Endometrial microvascular endothelial cells (primary cell): ENCODE results near the gene CPLX1. TPM values are rescaled to one million over a fixed set of nuclear protein-coding genes. Genes with fewer than 3 reads are reported as not detected.
"Not testable (repeated sequence)": the region's sequence is repeated elsewhere in the genome, so short reads cannot be mapped to it uniquely, and the experiment has no call there.

ENCODE experiments used
- in situ Hi-C: cut with HindIII; loops from 2 replicates; pipeline ENCODE4 v1.10.0; 2017; ENCODE audit warnings: low sequenced_read_pairs, low pct_unique_long_range_greater_than_20kb; ENCODE audit errors: inconsistent ontology term
- total RNA-seq: library from RNA; depleted of rRNA; stranded (reverse); fragments of >200 nt; gene quantifications from one replicate; pipeline ENCODE4 v1.2.3, GENCODE V29; 2015; ENCODE audit errors: inconsistent ontology term

CPLX1 gene
- total RNA-seq, 1 donor from 2014 or later, result not detected

DNA sequence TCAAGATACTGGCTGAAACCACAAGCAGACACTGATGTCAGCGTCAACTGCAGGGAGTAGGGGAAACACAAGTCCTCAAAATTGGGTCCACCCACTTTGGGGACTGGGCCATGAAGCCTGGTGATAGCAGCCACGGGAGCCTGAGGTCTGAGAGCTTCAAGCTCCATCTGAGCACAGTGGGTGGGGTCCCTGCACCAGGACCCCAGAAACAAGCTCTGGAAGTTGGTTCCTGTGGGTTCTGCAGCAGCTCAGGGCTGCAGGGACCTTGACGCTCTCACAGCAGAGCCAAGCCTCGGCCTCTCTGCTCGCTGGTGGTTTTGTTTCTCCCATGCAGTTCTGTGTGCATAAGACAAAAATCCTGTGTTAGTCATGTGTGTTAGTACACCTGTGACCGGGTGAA lies 54.5 kb downstream of the CPLX1 start:
- in situ Hi-C loops, result no loop called here

DNA sequence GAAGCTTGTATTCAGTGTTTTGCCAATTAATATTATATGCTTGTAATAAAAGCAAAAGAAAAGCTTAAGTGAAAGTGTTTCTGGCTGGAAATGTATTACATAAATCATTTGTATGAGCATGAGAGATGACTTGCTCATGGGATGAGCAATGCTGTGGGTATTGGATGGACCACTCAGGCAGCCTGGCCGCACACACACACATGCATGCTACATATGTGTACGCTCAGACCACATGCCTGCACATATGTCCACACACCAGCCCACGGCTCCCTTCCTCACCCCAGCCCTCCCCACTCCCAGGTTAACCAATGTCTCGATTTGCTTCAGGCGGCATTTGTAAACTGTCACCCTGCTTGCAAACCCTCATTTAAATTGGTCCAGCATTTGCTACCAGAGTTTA lies 55.9 kb downstream of the CPLX1 start:
- in situ Hi-C loops, result no loop called here

DNA sequence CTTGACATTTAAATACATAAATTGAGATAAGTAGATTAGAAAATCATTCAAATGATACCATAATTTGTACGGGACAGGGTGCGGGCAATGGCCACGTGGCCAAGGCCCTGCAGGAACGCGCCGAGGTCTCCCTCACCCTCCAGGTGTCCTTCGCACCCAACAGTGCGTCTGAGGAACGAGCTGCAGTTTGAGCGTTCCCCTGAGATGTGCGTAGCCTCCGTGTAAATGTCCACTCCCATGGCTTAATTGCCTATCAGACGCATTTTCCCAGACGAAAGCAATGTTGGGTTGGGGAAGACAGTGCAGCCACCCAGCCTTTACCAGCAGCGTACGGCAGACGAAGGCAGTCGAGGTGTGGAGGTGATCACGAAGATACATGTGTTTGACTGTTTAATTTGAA lies 56.4 kb downstream of the CPLX1 start:
- in situ Hi-C loops, result no loop called here

GRCh38 chr4:768995-769394 lies 56.9 kb downstream of the CPLX1 start:
- in situ Hi-C loops, result no loop called here

- in situ Hi-C loops, result no loop called here
Measured at GRCh38 chr4:768076-768475, 57.9 kb downstream of the CPLX1 start.

DNA sequence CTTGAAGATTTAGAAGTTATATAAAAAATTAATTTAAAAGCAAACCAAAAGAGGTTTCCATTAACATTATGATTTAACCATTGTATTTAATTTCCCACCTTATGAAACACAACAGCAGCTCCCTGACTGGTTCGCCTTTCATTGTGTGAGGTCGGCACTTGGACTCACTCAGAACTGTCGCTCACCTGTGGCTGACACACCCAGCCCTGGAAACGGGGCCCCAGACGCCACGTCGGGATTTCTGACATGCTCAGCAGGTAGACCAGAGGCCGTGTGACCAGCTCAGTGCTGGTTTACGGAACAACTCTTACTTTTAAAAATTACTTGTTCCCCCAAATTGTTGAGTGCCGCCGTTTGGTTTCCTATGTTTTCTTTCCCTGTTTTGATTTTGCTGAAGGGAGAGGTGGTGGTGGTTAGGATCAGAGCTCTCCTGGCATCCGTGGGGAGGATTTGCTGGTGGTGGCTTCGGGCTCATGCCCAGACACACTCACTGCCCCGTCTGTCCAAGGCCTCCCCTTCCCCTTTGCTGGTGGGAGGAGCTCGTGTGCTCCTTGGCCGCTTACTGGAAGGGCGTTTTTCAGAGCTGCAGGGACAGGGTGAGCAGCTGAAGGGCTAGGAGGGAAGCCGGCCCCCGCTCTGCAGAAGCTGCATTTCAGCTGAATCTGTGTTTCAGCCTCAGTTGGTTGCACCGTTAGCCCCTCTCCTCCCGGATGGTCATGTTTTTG lies 59.2 kb downstream of the CPLX1 start:
- in situ Hi-C loops, result no loop called here

- in situ Hi-C loops, result no loop called here
Measured at GRCh38 chr4:766152-766515, 59.8 kb downstream of the CPLX1 start.

DNA sequence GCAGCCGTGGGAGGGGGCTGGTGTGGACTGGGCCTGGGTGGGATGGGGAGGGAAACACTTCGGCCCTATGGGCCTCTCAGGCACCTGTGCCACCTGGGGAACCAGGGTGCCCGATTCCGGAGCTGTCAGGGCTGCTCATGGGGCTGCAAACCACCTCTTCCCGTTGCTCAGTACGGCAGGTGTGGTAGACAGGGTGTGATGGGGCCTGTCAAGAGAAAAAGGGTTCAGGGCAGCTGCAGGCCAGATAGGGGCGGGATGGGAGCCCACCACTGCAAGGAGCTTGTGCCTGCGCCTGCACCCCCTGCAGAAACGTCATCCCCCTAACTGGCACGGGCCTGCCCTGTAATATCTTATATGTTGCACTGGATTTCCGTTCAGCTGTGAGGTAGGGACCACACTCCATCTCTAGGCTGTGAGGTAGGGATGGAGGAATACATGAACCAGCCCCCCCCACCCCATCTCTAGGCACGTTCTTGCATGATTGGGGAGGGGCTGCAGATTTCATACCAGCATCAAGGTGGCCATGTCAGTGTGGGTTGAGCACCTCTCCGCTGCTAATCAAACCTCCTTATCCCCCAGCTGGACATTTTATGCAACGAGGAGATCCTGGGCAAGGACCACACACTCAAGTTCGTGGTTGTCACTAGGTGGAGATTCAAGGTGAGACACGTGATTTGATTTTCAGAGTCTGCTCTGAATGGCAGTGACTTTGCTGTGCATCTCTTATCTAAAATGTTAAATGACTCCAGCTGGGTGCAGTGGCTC lies 61.3 kb downstream of the CPLX1 start:
- in situ Hi-C loops, result no loop called here

DNA sequence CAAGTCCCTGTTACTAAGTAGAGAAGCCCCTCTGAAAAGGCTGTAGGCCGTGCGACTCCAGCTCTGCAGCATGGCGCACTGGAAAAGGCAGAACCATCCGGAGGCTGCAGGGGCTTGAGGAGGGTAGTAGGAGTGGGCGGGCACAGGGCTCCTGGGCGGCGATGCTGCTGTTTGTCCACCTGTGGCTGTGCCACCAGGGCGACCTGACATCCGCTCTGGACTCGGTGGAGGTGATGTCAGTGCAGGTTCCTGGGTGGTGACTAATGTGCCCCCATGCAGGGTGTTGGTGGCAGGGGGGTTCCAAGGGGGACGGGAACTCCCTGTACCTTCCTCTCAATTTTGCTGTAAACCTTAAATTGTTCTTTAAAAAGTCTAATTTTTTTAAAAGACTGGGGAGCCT lies 62.0 kb downstream of the CPLX1 start:
- in situ Hi-C loops, result no loop called here

DNA sequence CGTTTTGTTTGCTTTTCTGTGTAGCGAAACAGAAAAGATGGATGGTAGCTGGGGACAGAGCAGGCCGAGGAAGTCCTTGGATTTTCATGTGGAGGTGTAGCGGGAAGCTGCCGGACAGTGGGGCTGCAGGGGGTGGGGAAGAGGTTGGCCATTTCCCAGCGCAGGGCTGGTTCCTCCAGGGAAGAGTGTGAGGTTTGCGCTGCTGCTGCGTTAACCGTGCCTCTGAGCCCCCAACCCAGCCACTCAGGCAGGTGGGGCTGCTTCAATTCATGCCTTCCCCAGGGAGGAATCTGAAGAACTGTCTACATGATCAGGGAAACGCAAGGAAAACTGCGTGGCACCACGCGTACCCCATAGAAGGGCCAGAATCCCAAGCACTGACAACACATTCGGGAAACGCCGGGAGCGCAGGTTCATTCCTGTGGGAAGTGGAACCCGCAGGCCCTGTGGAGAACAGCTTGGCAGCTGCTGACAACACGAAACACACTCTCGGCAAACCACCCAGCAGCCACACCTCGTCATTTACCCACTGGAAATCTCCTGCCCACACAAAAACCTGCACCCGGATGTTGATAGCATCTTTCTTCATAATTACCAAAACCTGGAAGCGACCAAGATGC lies 62.6 kb downstream of the CPLX1 start:
- in situ Hi-C loops, result no loop called here

GRCh38 chr4:762211-763190 lies 63.4 kb downstream of the CPLX1 start:
- in situ Hi-C loops, result no loop called here

DNA sequence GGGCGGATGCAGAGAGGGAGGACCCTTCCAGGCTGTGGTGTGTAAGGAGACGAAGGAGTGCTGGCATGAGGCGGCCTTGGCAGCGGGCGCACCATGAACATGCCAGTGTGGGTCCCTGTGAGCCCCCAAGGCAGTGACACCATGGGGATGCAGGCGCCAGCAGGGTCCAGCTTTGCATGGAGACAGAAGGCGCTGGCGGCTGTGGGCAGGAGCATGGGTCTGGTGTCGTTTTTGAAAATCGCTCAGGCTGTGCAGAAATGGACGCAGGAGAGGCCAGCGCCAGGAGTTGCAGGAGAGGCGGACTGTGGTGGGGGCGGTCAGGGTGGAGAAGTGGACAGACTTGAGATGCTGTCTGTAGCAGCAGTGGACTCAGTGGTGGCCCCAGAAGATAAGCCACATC lies 64.2 kb downstream of the CPLX1 start:
- in situ Hi-C loops, result no loop called here

DNA sequence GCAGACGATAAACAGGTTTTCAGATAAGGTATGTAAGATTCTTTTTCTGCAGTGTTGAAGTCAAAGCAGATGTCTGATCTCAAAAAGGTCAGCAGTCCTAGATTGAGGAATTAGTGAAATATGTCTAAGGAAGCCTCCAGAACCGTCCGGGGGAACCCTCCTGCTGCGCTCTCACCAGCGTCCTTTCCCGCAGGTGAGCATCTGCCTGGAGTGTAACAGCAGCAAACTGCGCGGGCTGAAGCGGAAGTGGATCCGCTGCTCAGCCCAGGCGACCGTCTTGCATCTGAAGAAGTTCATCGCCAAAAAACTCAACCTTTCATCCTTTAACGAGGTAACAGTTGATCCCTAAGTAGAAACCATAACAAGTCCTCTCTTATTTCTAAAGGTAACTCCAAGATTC lies 64.8 kb downstream of the CPLX1 start:
- in situ Hi-C loops, result no loop called here

GRCh38 chr4:760616-761015 lies 65.3 kb downstream of the CPLX1 start:
- in situ Hi-C loops, result no loop called here

- in situ Hi-C loops, result not testable (repeated sequence)
Measured at GRCh38 chr4:759810-760209, 66.1 kb downstream of the CPLX1 start.

GRCh38 chr4:757111-757510 lies 68.8 kb downstream of the CPLX1 start:
- in situ Hi-C loops, result no loop called here

GRCh38 chr4:754221-755120 lies 71.5 kb downstream of the CPLX1 start:
- in situ Hi-C loops, result no loop called here

DNA sequence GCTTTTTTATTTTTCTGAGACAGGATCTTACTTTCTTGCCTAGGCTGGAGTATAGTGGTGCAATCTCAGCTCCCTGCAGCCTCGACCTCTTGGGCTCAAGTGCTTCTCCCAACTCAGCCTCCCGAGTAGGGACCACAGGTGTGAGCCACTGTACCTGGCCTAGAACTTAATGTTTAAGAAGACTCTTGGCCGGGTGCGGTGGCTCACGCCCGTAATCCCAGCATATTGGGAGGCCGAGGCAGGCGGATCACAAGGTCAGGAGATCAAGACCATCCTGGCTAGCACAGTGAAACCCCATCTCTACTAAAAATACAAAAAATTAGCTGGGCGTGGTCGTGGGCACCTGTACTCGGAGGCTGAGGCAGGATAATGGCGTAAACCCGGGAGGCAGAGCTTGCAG lies 72.7 kb downstream of the CPLX1 start:
- in situ Hi-C loops, result not testable (repeated sequence)
